Stimulated activated CD8-positive, alpha-beta memory T cell treated with anti-CD3 and anti-CD28 coated beads, Interleukin-15, amount 100 ng/mL, for 1 hour (primary cell): ENCODE measurements around the gene KIF3B.
"Not testable (repeated sequence)": the region's sequence is repeated elsewhere in the genome, so short reads cannot be mapped to it uniquely, and the experiment has no call there.

ENCODE experiments used
- DNase-seq: peaks from one replicate; pipeline ENCODE4 v3.0.0-alpha.2; 2020; ENCODE audit warnings: low read depth

KIF3B gene

GRCh38 chr20:32357375-32357868 is 80.0 kb downstream of the KIF3B start:
- DNase-seq: no peak

- DNase-seq: peak; percentile 87
These were observed 80.6 kb downstream of the KIF3B start, which contains the start of gene ASXL1 for GRCh38 chr20:32357869-32358631. TSS of gene ASXL1 (plus strand) at chr20:32358331. CDS start at chr20:32358776, 445 bp downstream.

- DNase-seq: no peak
These were observed 81.1 kb downstream of the KIF3B start for GRCh38 chr20:32358632-32358882.

- peak; percentile 36 for DNase-seq
These were observed 81.6 kb downstream of the KIF3B start for GRCh38 chr20:32358883-32359632.

- no peak for DNase-seq
These were observed 82.3 kb downstream of the KIF3B start for GRCh38 chr20:32359633-32360332.

- DNase-seq: no peak
These were observed 82.8 kb downstream of the KIF3B start for GRCh38 chr20:32360333-32360634.

- no peak for DNase-seq
These were observed 85.5 kb downstream of the KIF3B start for GRCh38 chr20:32362901-32363364.

- DNase-seq: no peak
These were observed 86.0 kb downstream of the KIF3B start for GRCh38 chr20:32363492-32363891.

GRCh38 chr20:32364554-32365208 is 87.2 kb downstream of the KIF3B start:
- DNase-seq: no peak

- DNase-seq: no peak
These were observed 88.1 kb downstream of the KIF3B start for GRCh38 chr20:32365564-32365963.

GRCh38 chr20:32366380-32366779 is 88.9 kb downstream of the KIF3B start:
- DNase-seq: no peak

GRCh38 chr20:32368323-32368722 is 90.9 kb downstream of the KIF3B start:
- no peak for DNase-seq

GRCh38 chr20:32368925-32369324 is 91.5 kb downstream of the KIF3B start:
- no peak for DNase-seq

- DNase-seq: no peak
These were observed 93.4 kb downstream of the KIF3B start for GRCh38 chr20:32370897-32371296.

- no peak for DNase-seq
These were observed 101.0 kb downstream of the KIF3B start for GRCh38 chr20:32378461-32378860.

GRCh38 chr20:32380037-32380436 is 102.6 kb downstream of the KIF3B start:
- DNase-seq: not testable (repeated sequence)

GRCh38 chr20:32380745-32381144 is 103.3 kb downstream of the KIF3B start:
- no peak for DNase-seq

GRCh38 chr20:32382102-32382950 is 104.9 kb downstream of the KIF3B start:
- DNase-seq: no peak

- DNase-seq: not testable (repeated sequence)
These were observed 106.0 kb downstream of the KIF3B start for GRCh38 chr20:32383441-32383840.
